Stomach (tissue), 4 donors: ENCODE measurements around the gene SDR42E1.

ENCODE experiments used
- CTCF ChIP-seq, 7 experiments: fragments of 450-650 bp in 4 of 7; fragments of 200-600 bp in 3 of 7; sonication (generic) in 3 of 7; IDR thresholded peaks; one replicate each; pipeline ENCODE4 v1.5.1; 2016 to 2019; ENCODE audit warnings: antibody characterized with exemption in 7 of 7, control low read depth in 2 of 7, mild to moderate bottlenecking in 1 of 7
- EP300 ChIP-seq: sonication (generic); formaldehyde crosslinking; IDR thresholded peaks from one replicate; pipeline ENCODE4 v1.6.1; 2017; ENCODE audit warnings: antibody characterized with exemption
- POLR2A ChIP-seq, 4 donors: fragments of 450-650 bp; IDR thresholded peaks; one replicate each; pipeline ENCODE4 v1.6.1; 2016; ENCODE audit warnings: antibody characterized with exemption in 4 of 4, control low read depth in 2 of 4, mild to moderate bottlenecking in 1 of 4, moderate library complexity in 1 of 4

GRCh38 chr16:81946206-81946605 lies 65.1 kb downstream of the SDR42E1 start:
- TF ChIP-seq CTCF (IDR thresholded peaks at IDR 0.05): no peak
- TF ChIP-seq POLR2A (IDR thresholded peaks at IDR 0.05): no peak
- no peak for TF ChIP-seq EP300
